Left lung (tissue), 10 donors: ENCODE measurements around the gene MAGI1. TPM values are rescaled to one million over a fixed set of nuclear protein-coding genes. Genes with fewer than 3 reads are reported as not detected.

Experiments used
- ATAC-seq: fragments of 200-7000 bp; cut with Tn5 transposase; one replicate; pipeline ENCODE4 v1.9.1; 2020; ENCODE audit warnings: moderate library complexity
- DNase-seq, 4 donors: peaks; one replicate each; pipeline ENCODE4 v3.0.0-alpha.2; 2013 to 2020
- H3K27ac ChIP-seq, 2 donors: fragments of 200-600 bp; sonication (generic) in 1 of 2; one replicate each; pipeline versions ENCODE4 v1.5.0 to v1.8.0; 2020 to 2021
- H3K27me3 ChIP-seq, 2 donors: fragments of 200-600 bp; sonication (generic) in 1 of 2; one replicate each; pipeline versions ENCODE4 v1.5.0 to v1.8.0; 2020 to 2021
- H3K36me3 ChIP-seq, 2 donors: fragments of 200-600 bp; sonication (generic) in 1 of 2; one replicate each; pipeline versions ENCODE4 v1.5.0 to v1.8.0; 2020 to 2021
- H3K4me1 ChIP-seq, 2 donors: fragments of 200-600 bp; one replicate each; pipeline ENCODE4 v1.8.0; 2021
- H3K4me3 ChIP-seq, 2 donors: fragments of 200-600 bp; sonication (generic) in 1 of 2; one replicate each; pipeline versions ENCODE4 v1.5.0 to v1.8.0; 2020 to 2021; ENCODE audit warnings: mild to moderate bottlenecking in 1 of 2
- H3K9me3 ChIP-seq, 2 donors: fragments of 200-600 bp; sonication (generic) in 1 of 2; one replicate each; pipeline versions ENCODE4 v1.5.0 to v1.8.0; 2020 to 2021
- CTCF ChIP-seq, 2 donors: fragments of 200-600 bp; sonication (generic) in 1 of 2; IDR thresholded peaks; one replicate each; pipeline versions ENCODE4 v1.5.0 to v1.8.0; 2021; ENCODE audit warnings: antibody characterized with exemption in 2 of 2
- intact Hi-C, 2 donors: fragments of 100-400 bp; cut with DNase I; formaldehyde crosslinking; loops; one replicate each; pipeline versions ENCODE4 v1.11.2 to v1.14.2; 2022
- polyA plus RNA-seq, 6 donors: library from polyadenylated mRNA; unstranded; fragments of 120-200 nt; gene quantifications; one replicate each; pipeline ENCODE4 v1.2.1, GENCODE V29; 2013; ENCODE audit not compliant: insufficient read length in 6 of 6
- total RNA-seq, 2 donors: library from RNA; stranded (reverse); fragmentation: NEBNext Ultra II Directional; extraction: Animal tissue kit (Norgen Biotek cat#: 25700); gene quantifications; one replicate each; pipeline ENCODE4 v1.2.1, GENCODE V29; 2021
- donor health status: DM: no; HTN: yes; CAD: no.
- donor health status: DM: no; HTN: no; CAD: no.

MAGI1 gene
- total and polyA plus RNA-seq, 8 donors, result 25.4 to 32.0 (median 28.7) TPM

GRCh38 chr3:65391068-65391467 lies 647.6 kb downstream of the MAGI1 start:
- Histone ChIP-seq H3K4me1 (no peaks in the 10 kb centered on the region), H3K27ac (no peak overlapping the region), H3K27me3 (no peaks in the 10 kb centered on the region), H3K4me3 (no peak overlapping the region), H3K36me3 (peaks cover 0 to 7% of the 10 kb centered on the region in 2 donors), H3K9me3 (no peaks in the 10 kb centered on the region)
- ATAC-seq (no peak), DNase-seq (no peak)
- TF ChIP-seq CTCF (IDR thresholded peaks at IDR 0.05), result no peak
- intact Hi-C loops, result no loop called here

DNA sequence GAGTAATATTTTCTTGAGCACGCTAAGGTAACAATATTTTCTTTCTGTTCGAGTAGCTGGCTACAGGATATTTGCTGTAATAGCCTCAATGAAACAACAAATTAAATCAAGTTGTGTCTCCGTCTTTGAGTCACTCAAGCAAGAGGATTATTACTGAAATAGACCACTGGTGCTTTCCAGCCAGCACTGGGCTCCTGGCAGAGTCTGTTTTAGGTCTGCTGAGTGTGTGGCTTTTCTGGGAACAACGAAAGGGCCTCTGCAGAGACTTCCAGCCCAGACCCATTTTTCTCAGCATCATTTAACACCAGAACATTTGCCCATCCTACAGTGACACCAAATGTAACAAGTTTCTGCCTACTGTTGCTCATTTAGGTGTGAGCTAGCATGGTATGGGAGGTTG lies 652.9 kb downstream of the MAGI1 start:
- DNase-seq, result no peak
- intact Hi-C loops, result no loop called here
- Histone ChIP-seq H3K9me3 (no peaks in the 10 kb centered on the region), H3K27ac (no peak overlapping the region), H3K27me3 (no peaks in the 10 kb centered on the region), H3K4me1 (no peaks in the 10 kb centered on the region), H3K4me3 (no peak overlapping the region), H3K36me3 (peaks cover 0 to 13% of the 10 kb centered on the region in 2 donors)
- ATAC-seq, result no peak
- TF ChIP-seq CTCF (IDR thresholded peaks at IDR 0.05), result no peak

DNA sequence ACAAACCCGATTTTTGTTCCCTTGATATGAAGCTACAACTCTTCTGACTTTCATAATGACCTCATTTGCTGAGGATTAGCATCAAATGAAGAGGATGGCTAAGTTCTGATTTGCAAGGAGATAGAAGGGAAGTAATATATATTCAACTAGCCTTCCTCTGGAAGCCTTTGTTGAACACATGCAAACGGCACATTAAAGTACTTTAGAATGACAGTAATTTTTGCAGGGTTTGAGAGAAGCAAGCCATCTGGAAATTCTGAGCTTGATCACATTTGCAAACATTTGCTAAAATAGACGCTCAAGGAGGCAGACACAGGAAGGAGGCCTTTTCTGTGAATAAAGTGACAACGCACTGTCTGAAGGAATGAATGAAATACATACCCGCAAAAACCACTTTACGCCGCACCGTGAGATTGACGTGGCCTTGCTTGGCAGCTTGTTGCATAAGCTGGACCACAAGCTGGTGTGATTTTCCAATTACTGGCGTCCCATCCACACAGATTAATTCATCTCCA lies 657.2 kb downstream of the MAGI1 start:
- H3K27me3 ChIP-seq, result no peaks in the 10 kb centered on the region
- no peaks in the 10 kb centered on the region for H3K9me3 ChIP-seq
- ATAC-seq (no peak), DNase-seq (peak in 1 of 4 donors; percentile 12)
- no peak overlapping the region for H3K4me3 ChIP-seq
- no peak for TF ChIP-seq CTCF (IDR thresholded peaks at IDR 0.05)
- no peak overlapping the region for H3K27ac ChIP-seq
- no peaks in the 10 kb centered on the region for H3K4me1 ChIP-seq
- peaks cover 0 to 14% of the 10 kb centered on the region in 2 donors for H3K36me3 ChIP-seq
- intact Hi-C loops, result no loop called here

DNA sequence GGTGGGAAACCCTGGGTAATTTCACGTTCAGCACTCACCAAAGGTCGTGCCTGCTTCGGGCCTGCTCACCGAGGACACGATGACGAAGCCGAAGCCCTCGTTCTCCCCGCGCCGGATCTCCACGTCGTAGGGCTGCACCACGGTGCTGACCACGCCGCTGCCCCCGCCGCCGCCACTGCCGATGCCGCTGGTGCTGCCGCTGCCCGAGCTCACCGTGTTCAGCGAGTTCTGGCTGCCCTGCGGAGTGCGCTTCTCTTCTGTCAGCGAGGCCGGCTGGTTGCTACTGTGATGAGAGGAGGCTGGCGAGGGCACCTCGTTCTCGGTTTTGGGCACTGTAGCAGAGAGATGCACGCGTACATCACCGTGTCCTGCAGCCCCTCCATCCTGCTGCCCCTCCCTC lies 659.5 kb downstream of the MAGI1 start:
- TF ChIP-seq CTCF (IDR thresholded peaks at IDR 0.05), result no peak
- Histone ChIP-seq H3K27ac (no peak overlapping the region), H3K4me1 (no peaks in the 10 kb centered on the region), H3K9me3 (no peaks in the 10 kb centered on the region), H3K27me3 (no peaks in the 10 kb centered on the region), H3K4me3 (no peak overlapping the region), H3K36me3 (peaks cover 0 to 18% of the 10 kb centered on the region in 2 donors)
- intact Hi-C loops, result no loop called here
- ATAC-seq, result no peak
- peak in 1 of 4 donors; percentile 82 for DNase-seq

DNA sequence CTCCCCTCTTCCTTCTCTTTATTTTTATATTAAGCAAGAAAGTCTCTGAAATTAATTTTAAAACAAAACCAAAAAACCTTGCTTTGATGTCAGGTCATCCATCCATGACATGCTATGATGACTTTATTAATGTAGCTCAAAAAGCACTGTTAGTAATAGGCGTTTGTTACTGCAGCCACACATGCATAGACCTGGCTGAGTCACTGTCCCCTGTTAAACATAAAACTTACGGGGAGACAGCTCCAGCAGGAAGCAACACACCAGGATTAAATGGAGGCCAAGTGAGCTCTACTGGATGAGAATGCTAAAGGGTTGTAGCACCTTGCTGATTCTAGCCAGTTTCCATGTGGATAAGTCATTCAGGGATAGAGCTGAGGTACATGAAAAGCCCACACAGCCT lies 661.1 kb downstream of the MAGI1 start:
- Histone ChIP-seq H3K27me3 (no peaks in the 10 kb centered on the region), H3K9me3 (no peaks in the 10 kb centered on the region), H3K4me3 (no peak overlapping the region), H3K27ac (no peak overlapping the region), H3K4me1 (no peaks in the 10 kb centered on the region), H3K36me3 (peaks cover 0 to 13% of the 10 kb centered on the region in 2 donors)
- no peak for TF ChIP-seq CTCF (IDR thresholded peaks at IDR 0.05)
- intact Hi-C loops, result no loop called here
- no peak for ATAC-seq
- no peak for DNase-seq
